ENCODE measurements around the gene NFKBIB.

Gene NFKBIB

GRCh38 chr19:38904581-38905539 is 5.1 kb downstream of the NFKBIB start:
- DNase-seq (ENCODE audit: low read depth): no peak

- DNase-seq (ENCODE audit: low read depth): no peak
Measured at GRCh38 chr19:38905620-38906019, 5.9 kb downstream of the NFKBIB start.

DNA sequence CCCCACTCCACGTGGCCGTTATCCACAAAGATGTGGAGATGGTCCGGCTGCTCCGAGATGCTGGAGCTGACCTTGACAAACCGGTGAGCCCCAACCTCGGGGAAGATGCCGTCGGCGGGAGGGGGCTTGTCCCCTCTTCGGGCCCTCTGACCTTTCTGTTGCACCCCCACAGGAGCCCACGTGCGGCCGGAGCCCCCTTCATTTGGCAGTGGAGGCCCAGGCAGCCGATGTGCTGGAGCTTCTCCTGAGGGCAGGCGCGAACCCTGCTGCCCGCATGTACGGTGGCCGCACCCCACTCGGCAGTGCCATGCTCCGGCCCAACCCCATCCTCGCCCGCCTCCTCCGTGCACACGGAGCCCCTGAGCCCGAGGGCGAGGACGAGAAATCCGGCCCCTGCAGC is 7.5 kb downstream of the NFKBIB start:
- no peak for DNase-seq (ENCODE audit: low read depth)

DNA sequence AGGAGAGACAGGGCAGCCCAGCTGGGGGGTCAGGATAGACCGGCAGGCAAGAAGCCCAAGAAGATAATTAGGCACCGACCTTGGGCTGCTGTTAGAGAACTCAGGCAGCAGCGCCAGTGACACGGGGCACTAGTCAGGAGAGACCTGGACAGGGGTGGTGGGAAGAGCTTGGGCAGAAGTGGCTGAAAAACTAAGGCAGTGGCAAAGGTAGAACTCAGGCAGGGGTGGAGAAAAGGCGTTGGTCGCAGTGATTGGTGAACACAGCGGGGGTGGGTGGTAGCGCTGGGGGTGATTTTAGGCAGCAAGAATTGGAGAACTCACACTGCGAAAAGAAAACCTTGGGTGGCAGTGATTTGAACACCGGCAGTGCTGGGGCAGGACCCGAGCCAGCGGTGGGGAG is 7.9 kb downstream of the NFKBIB start:
- DNase-seq (ENCODE audit: low read depth): no peak

- DNase-seq (ENCODE audit: low read depth): no peak
Measured at GRCh38 chr19:38908911-38909310, 9.1 kb downstream of the NFKBIB start.

DNA sequence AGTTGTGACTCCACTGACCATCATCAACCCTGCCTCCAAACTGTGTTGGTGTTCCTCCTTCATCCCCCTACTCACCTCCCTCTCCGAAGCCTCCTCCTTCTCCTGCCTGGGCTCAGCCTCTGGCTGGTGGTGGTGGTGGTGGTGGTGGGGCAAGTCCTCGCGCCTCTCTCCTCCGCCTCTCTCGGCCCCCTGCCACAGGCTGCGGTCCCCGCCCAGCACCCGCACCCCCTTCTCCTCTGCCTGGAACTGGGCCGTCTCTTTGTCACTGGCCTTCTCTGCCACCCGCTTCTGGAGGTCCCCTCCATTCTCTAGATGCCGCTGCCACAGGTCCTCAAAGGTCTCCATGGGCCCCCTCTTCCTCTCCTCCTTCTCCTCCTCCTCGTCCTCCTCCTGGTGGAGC is 10.7 kb downstream of the NFKBIB start:
- DNase-seq (ENCODE audit: low read depth): no peak

DNA sequence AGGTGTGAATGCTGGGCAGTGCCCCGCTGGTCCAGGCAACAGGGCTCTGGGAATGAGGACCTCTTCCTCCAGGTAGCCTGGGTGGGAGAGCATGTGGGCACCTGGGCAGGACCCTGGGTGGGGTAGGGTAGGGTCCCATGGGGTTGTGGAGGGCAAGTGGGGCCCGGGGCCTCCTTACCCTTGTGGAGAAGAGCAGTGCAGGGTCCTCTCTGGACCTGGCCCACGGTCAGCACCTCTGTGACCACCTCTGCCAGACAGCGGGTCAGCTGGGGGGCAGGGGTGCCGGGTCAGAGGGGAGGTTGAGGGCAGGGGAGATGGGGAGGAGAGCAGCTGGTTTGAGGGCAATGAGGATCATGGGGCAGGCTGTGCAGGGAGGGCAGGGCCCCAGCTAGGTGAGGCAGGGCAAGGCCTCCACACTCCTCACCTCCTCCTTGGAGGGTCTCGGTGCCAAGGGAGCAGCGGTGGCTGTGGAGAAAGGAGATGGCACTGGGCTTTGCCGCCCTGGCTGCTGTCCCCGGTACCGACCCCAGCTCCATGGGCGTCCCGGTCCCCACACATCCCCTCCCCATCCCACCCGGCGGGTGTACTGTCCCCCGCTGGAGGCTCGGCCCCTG is 11.7 kb downstream of the NFKBIB start:
- no peak for DNase-seq (ENCODE audit: low read depth)

- DNase-seq (ENCODE audit: low read depth): no peak
Measured at GRCh38 chr19:38912600-38913514, 13.1 kb downstream of the NFKBIB start.

DNA sequence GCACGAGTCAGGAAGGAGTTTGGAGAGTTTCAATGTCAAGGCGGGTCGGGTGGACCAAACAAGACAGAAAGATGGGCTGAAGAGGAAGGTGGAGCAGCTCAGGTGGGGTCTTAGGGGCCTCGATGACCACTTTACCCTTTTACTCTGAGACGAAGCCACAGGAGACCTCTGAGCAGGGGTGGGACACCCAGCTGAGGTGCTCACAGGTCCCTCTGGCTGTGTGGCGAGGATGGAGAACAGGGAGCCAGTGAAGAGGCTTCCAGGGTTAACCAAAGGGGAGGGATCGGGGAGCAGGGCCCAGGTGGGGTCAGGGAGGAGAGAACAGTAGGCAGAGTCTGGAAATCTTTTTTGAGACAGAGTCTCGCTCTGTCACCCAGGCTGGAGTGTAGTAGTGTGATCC is 14.2 kb downstream of the NFKBIB start:
- DNase-seq (ENCODE audit: low read depth): no peak

GRCh38 chr19:38915329-38916321 is 15.9 kb downstream of the NFKBIB start:
- DNase-seq (ENCODE audit: low read depth): no peak

DNA sequence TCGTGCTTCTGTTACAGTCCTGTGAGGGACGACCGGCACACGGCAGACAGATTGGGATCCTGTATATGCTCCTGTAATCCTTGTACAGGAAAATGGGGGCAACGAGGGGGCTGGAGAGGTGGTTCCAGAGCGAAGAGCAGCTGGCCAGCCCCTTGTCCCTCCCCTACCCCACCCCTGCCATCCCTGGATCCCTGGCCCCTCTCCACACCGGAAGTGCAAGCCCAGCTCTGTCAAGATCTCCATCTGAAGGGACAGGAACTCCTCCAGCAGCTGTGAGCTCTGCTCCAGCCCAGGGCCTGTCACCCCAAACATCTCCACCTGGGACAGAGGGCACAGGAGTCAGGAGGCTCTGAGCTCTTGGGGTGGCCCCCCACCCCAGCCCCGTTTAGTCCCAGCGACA is 17.7 kb downstream of the NFKBIB start:
- DNase-seq (ENCODE audit: low read depth): no peak

DNA sequence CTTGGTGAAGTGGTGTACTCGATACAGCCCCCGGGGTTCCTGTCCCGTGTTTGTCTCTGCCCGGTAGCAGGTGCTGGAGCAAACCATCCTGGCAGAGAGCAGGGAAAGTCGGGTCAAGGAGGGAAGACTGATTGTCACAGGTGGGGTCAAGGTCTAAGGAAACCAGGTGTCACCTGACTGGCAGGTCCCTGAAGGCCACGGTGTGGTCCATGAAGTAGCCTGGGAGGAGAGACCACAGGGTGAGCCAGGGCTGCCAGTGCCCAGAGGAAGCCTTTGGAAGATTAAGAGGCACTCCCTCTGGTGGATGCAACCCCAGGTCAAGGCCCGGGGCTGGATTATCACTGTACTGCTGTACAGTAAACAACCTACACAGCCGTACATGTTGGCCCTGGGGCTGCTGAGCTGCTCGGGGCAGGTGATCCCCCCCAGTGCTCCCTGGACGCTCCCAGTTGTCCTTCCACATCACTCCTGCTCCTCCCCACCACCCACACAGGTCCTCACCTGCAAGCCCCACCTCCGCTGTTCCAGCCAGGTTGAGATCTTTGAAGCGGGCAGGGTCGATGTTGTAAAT is 18.2 kb downstream of the NFKBIB start:
- no peak for DNase-seq (ENCODE audit: low read depth)

DNA sequence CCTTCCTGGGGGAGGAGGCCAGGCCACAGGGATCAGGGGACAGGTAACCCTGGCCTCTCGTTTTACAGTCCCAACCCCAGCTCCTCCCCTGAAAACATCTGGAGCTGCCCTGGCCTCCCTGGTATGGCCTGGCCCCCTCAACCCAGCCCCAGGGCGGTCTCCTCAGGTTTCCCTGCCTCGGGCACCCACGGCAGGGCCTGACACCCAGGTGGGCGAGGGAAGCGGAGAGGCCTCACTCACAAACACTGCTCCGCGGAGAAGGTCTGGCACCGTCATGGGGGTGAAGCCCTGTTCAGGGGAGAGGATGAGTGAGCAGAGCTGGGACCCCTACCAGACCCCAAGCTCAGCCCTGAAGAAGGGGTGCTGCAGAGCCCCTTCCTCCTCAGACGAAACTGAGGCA is 18.8 kb downstream of the NFKBIB start:
- DNase-seq (ENCODE audit: low read depth): no peak

DNA sequence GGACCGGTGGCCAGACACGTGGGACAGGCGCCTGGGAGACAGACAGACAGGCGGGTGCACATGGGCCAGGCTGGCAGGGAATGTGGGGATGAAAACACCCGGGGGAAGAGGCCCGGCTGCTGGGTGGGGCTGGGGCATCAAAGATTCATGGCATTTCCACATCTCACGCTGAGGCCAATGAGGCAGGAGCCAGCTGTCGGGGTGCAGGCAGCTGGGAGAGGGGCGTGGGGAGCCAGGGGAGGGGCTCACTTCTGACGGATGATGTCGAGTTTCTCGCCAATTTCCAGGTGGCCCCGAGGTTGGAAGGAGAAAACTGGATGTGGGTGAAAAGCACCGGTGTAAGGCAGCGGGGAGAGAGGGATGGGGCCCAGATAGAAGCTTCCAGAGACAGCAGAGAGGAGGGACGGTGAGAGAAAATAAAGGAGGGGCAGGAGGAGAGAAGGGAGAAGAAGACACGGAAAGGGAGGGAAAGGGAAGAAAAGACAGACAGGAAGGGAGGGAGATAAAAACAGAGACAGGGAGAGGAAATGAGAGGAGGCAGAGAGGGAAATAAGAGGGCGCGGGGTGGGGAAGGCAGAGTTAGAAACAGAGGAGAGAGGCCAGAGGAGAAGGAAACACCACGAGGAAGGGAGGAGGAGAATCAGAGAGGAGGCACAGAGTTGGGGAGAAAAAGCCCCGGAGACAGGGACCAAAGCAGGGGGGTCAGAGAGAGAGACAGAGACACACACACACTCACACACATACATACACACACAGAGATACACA is 20.2 kb downstream of the NFKBIB start:
- DNase-seq (ENCODE audit: low read depth): no peak

- DNase-seq (ENCODE audit: low read depth): no peak
Measured at GRCh38 chr19:38920602-38921419, 21.0 kb downstream of the NFKBIB start.

DNA sequence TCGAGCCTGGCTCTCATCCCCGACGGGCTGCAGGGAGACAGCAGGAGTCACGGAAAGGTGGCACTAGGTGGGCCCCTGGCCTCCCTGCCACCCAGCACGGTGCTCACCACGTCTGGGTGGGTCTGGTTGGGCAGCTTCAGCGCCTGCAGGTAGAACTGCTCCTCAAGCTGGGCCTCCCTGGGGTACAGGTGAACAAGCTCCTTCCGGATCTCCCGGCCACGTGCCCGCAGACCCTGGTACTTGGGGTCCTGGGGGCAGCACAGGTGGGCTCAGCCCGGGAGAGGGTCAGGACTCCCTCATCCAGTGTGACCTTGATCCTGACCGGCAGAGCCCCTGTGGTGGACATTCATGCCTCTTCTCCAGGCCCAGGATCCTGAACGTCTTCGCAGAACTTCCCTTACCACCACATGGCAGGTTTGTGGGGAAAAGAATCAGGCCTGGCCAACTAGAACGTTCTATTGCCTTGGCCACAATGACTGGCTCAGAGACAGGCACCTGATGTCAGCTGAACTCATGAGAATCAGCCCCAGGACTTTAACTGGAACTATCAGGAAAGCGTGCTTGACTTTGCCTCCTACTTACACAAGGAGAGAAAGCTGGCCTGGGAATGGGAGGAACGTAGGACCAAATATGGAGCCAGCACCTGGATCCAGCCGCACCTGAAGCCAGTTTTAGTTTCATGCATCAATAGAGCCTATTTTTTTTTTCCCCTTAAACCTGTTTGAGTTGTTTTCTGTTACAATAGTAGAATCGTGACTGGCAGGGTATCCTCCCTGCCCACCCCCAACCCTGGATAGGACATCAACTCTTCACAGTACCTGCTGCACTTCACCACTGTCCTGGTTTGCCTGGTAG is 21.9 kb downstream of the NFKBIB start:
- DNase-seq (ENCODE audit: low read depth): no peak

- no peak for DNase-seq (ENCODE audit: low read depth)
Measured at GRCh38 chr19:38922482-38922881, 22.7 kb downstream of the NFKBIB start.

DNA sequence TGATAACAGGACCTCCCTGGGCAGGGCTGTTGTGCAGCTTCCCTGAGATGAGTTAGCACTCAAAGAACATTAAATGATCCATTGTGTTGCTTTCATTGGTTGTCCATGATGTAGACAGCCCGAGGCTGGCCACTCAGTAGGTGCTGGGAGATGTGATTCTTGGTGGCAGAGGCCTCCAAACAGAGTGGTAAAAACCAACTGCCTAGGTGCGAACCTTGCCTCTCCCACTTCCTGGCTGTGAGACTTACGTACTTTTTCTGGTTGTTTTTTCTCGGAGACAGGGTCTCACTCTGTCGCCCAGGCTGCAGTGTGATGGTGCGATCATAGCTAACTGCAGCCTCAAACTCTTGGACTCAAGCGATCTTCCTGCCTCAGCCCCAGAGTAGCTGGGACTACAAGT is 24.6 kb downstream of the NFKBIB start:
- DNase-seq (ENCODE audit: low read depth): no peak
